NB4 (cell line): ENCODE results near the gene NHS.

Experiments
- CTCF ChIP-seq: IDR thresholded peaks from one replicate; pipeline ENCODE4 v1.5.1; 2012; ENCODE audit warnings: low read depth, low read length
- MAX ChIP-seq: IDR thresholded peaks from 2 replicates; pipeline ENCODE4 v1.6.1; 2011; ENCODE audit warnings: low read depth, low read length
- POLR2A ChIP-seq: IDR thresholded peaks from 2 replicates; pipeline ENCODE4 v1.6.1; 2011; ENCODE audit warnings: mild to moderate bottlenecking; ENCODE audit not compliant: insufficient read length; ENCODE audit errors: extremely low read depth

- TF ChIP-seq MAX (no peak), CTCF (no peak), POLR2A (no peak)
These were observed 370.0 kb downstream of the NHS start for GRCh38 chrX:17744896-17745523.
